Measurements from ENCODE around the gene CDC42BPA. TPM values are rescaled to one million over a fixed set of nuclear protein-coding genes. Genes with fewer than 3 reads are reported as not detected.

CDC42BPA gene
- total and polyA plus RNA-seq, 2 donors (not counting 3 experiments of a cell fraction or from before 2014, with no cell fraction given): 26.1 to 92.6 TPM

GRCh38 chr1:227215863-227216510 is 102.3 kb downstream of the CDC42BPA start:
- no peak overlapping the region for H2AFZ ChIP-seq (ENCODE audit: low read depth, low read length)
- H3K4me1 ChIP-seq (ENCODE audit: control insufficient read depth, extremely low read depth, insufficient read depth, low read length): peaks cover 29% of the 10 kb centered on the region
- H4K20me1 ChIP-seq (replicated peaks; ENCODE audit: control insufficient read depth, extremely low read depth, insufficient read depth, low read length): peaks cover 13% of the 10 kb centered on the region
- dilution Hi-C loops (cut with MboI; ENCODE audit: extremely low pct_ligation_motif_present, low sequenced_read_pairs): no loop called here
- TF ChIP-seq POLR2AphosphoS5 (IDR thresholded peaks at IDR 0.05; ENCODE audit: insufficient read depth, low read depth, low read length) (no peak), CTCF (IDR thresholded peaks at IDR 0.05; ENCODE audit: extremely low read depth in 1 of 2, insufficient read depth in 1 of 2, low read depth in 1 of 2, low read length in 2 of 2) (no peak), EZH2 (IDR thresholded peaks at IDR 0.05; ENCODE audit: borderline replicate concordance, low read depth, low read length, severe bottlenecking) (no peak), JUN (IDR thresholded peaks at IDR 0.05; ENCODE audit: borderline replicate concordance, insufficient read depth, insufficient read length, low read depth) (no peak), GATA2 (IDR thresholded peaks at IDR 0.05; ENCODE audit: insufficient read depth, insufficient read length, low read depth, low read length) (no peak)
- no peaks in the 10 kb centered on the region for H3K36me3 ChIP-seq (ENCODE audit: control insufficient read depth in 2 of 2, extremely low read depth in 1 of 2, insufficient read depth in 2 of 2, low read length in 2 of 2)
- no peaks in the 10 kb centered on the region for H3K9me1 ChIP-seq (replicated peaks; ENCODE audit: control insufficient read depth, extremely low read depth, insufficient read depth, low read length)
- no peaks in the 10 kb centered on the region for H3K9me3 ChIP-seq (replicated peaks; ENCODE audit: control insufficient read depth, insufficient read depth, low read length)
- no peaks in the 10 kb centered on the region for H3K27me3 ChIP-seq (ENCODE audit: control insufficient read depth in 2 of 2, insufficient read depth in 2 of 2, low read length in 2 of 2)
- H3K4me3 ChIP-seq (replicated peaks in 1 of 3; ENCODE audit: insufficient read depth in 1 of 3, low read depth in 1 of 3, low read length in 3 of 3): no peak overlapping the region
- intact Hi-C loops (cut with micrococcal nuclease): no loop called here
- FAIRE-seq: no peak
- no peak for DNase-seq (ENCODE audit: low read depth, low spot score)
- H3K4me2 ChIP-seq (ENCODE audit: insufficient read depth, low read length): no peak overlapping the region
- no peak overlapping the region for H3K27ac ChIP-seq (ENCODE audit: insufficient read depth, low read depth, low read length)
- no TSS peak for BruUV-seq (replicated peaks)
- ChIA-PET CTCF (interaction anchor here (0.6 kb wide), 1 partner anchor 83 kb away, joined by 3 read pairs; no protein-coding TSS in a partner anchor), POLR2A (no interaction called here)
- peaks cover 55% of the 10 kb centered on the region for H3K79me2 ChIP-seq (ENCODE audit: control insufficient read depth, insufficient read depth, low read length)
- no peak overlapping the region for H3K9ac ChIP-seq (replicated peaks; ENCODE audit: extremely low read depth, insufficient read depth, low read length)

All from endothelial cell of umbilical vein (primary cell).